HCT116 (cell line): ENCODE results near the gene CFAP97D2. TPM values are rescaled to one million over a fixed set of nuclear protein-coding genes. Genes with fewer than 3 reads are reported as not detected.

ENCODE experiments used
- ATAC-seq: fragments of 200-7000 bp; cut with Tn5 transposase; 2 replicates; pipeline ENCODE4 v1.9.1; 2020; ENCODE audit warnings: mild to moderate bottlenecking, moderate library complexity
- BruUV-seq: library from RNA; stranded (reverse); fragments of 400-500 nt; replicated peaks from 2 replicates; lab custom pipeline; 2021; lab: Mats Ljungman, UMichigan
- CTCF ChIA-PET: fragments of 300-600 bp; sonication (Branson Sonifier 250); formaldehyde crosslinking; loops from one replicate; lab custom pipeline; 2021; ENCODE audit warnings: antibody characterized with exemption; lab: Charles Lee
- POLR2A ChIA-PET: fragments of 300-600, 350-600 bp; sonication (Branson Sonifier 250); formaldehyde crosslinking; loops from one replicate; lab custom pipeline; 2021; ENCODE audit warnings: antibody characterized with exemption; lab: Charles Lee
- RAD21 ChIA-PET, 2 experiments: fragments of 300-600 bp; sonication (Branson Sonifier 250); formaldehyde crosslinking; loops; one replicate each; lab custom pipeline; 2023; ENCODE audit warnings: low total read pairs in 2 of 2; ENCODE audit not compliant: uncharacterized antibody in 2 of 2, unreplicated experiment in 2 of 2, low non-redundant PET in 1 of 2; lab: Charles Lee
- DNase-seq: peaks from one replicate; pipeline ENCODE4 v3.0.0-alpha.2; 2010; ENCODE audit warnings: low read depth, low spot score
- H2AFZ ChIP-seq: fragments of 200-600 bp; shearing (Covaris generic), sonication (generic); 2 replicates; pipeline ENCODE4 v1.6.1; 2017; ENCODE audit warnings: low read depth, mixed run types, mixed read lengths, antibody characterized with exemption, low read length; ENCODE audit not compliant: poor library complexity, severe bottlenecking
- H3K27ac ChIP-seq: 2 replicates; pipeline ENCODE4 v1.5.1; 2012; ENCODE audit warnings: low read depth, low read length
- H3K27me3 ChIP-seq: fragments of 200-600 bp; sonication (generic); 2 replicates; pipeline ENCODE4 v1.6.1; 2016; ENCODE audit warnings: mixed run types, low read length, mixed read lengths; ENCODE audit not compliant: insufficient read depth
- H3K36me3 ChIP-seq, 2 experiments: fragments of 200-500 bp in 1 of 2; fragments of 200-600 bp in 1 of 2; sonication (Bioruptor generic) in 1 of 2; sonication (generic) in 1 of 2; 2 replicates each; pipeline versions ENCODE4 v1.5.1 to v1.6.1; 2014 to 2016; ENCODE audit warnings: low read length in 2 of 2, inconsistent platforms in 1 of 2, mixed read lengths in 1 of 2, mixed run types in 1 of 2; ENCODE audit not compliant: insufficient read depth in 2 of 2, control insufficient read depth in 1 of 2
- H3K4me1 ChIP-seq, 2 experiments: fragments of 200-600 bp in 1 of 2; sonication (generic) in 1 of 2; 2 replicates each; pipeline versions ENCODE4 v1.5.1 to v1.6.1; 2012 to 2017; ENCODE audit warnings: low read length in 2 of 2, inconsistent platforms in 1 of 2, mild to moderate bottlenecking in 1 of 2, mixed read lengths in 1 of 2, mixed run types in 1 of 2, moderate library complexity in 1 of 2; ENCODE audit not compliant: insufficient read depth in 2 of 2, control insufficient read depth in 1 of 2
- H3K4me2 ChIP-seq: fragments of 200-600 bp; sonication (generic); 2 replicates; pipeline ENCODE4 v1.6.1; 2017; ENCODE audit warnings: mixed run types, low read length, mixed read lengths
- H3K4me3 ChIP-seq, 2 experiments: fragments of 200-600 bp in 1 of 2; sonication (generic) in 1 of 2; replicated peaks in 1 of 2; 2 replicates each; pipeline ENCODE4 v1.5.1; 2011 to 2016; ENCODE audit warnings: low read length in 2 of 2, control low read depth in 1 of 2, low read depth in 1 of 2, mild to moderate bottlenecking in 1 of 2, mixed read lengths in 1 of 2, mixed run types in 1 of 2
- H3K79me2 ChIP-seq: fragments of 200-600 bp; sonication (generic); 2 replicates; pipeline ENCODE4 v1.6.1; 2017; ENCODE audit warnings: mild to moderate bottlenecking, mixed run types, low read length, moderate library complexity, mixed read lengths; ENCODE audit not compliant: insufficient read depth
- H3K9ac ChIP-seq: fragments of 200-600 bp; sonication (generic); 2 replicates; pipeline ENCODE4 v1.6.1; 2016; ENCODE audit warnings: low read length, mixed read lengths
- H3K9me2 ChIP-seq: fragments of 200-600 bp; sonication (generic), shearing (Covaris generic); 2 replicates; pipeline ENCODE4 v1.6.1; 2017; ENCODE audit warnings: mixed run types, mild to moderate bottlenecking, moderate library complexity; ENCODE audit not compliant: insufficient read depth
- H3K9me3 ChIP-seq, 2 experiments: fragments of 200-500 bp in 1 of 2; fragments of 200-600 bp in 1 of 2; sonication (Bioruptor generic) in 1 of 2; sonication (generic) in 1 of 2; 2 replicates each; pipeline ENCODE4 v1.6.1; 2014 to 2017; ENCODE audit warnings: low read length in 2 of 2, mixed read lengths in 2 of 2, inconsistent platforms in 1 of 2, low read depth in 1 of 2, mild to moderate bottlenecking in 1 of 2, mixed run types in 1 of 2, moderate library complexity in 1 of 2; ENCODE audit not compliant: control insufficient read depth in 1 of 2, insufficient read depth in 1 of 2
- H4K20me1 ChIP-seq: fragments of 200-600 bp; sonication (generic), shearing (Covaris generic); 2 replicates; pipeline ENCODE4 v1.6.1; 2017; ENCODE audit warnings: mixed run types, mild to moderate bottlenecking, moderate library complexity; ENCODE audit not compliant: insufficient read depth
- ATF3 ChIP-seq: IDR thresholded peaks from 2 replicates; pipeline ENCODE4 v1.6.1; 2012
- CEBPB ChIP-seq: IDR thresholded peaks from 2 replicates; pipeline ENCODE4 v1.6.1; 2012; ENCODE audit warnings: low read depth
- ELF1 ChIP-seq: IDR thresholded peaks from 2 replicates; pipeline ENCODE4 v1.6.1; 2012; ENCODE audit warnings: low read depth, borderline replicate concordance
- EZH2 ChIP-seq: fragments of 200-600 bp; sonication (generic); IDR thresholded peaks from 2 replicates; pipeline ENCODE4 v1.6.1; 2017; ENCODE audit warnings: antibody characterized with exemption, mixed run types
- EZH2phosphoT487 ChIP-seq: fragments of 200-600 bp; IDR thresholded peaks from 2 replicates; pipeline ENCODE4 v1.6.1; 2018; ENCODE audit warnings: antibody characterized with exemption, borderline replicate concordance
- FOSL1 ChIP-seq: IDR thresholded peaks from 2 replicates; pipeline ENCODE4 v1.6.1; 2012; ENCODE audit warnings: low read depth
- JUND ChIP-seq: IDR thresholded peaks from 2 replicates; pipeline ENCODE4 v1.6.1; 2012
- MAX ChIP-seq: IDR thresholded peaks from 2 replicates; pipeline ENCODE4 v1.6.1; 2012
- POLR2A ChIP-seq: IDR thresholded peaks from 2 replicates; pipeline ENCODE4 v1.7.0; 2011; ENCODE audit warnings: borderline replicate concordance; ENCODE audit not compliant: insufficient read depth, insufficient read length; ENCODE audit errors: extremely low read depth
- RAD21 ChIP-seq: IDR thresholded peaks from 2 replicates; pipeline ENCODE4 v1.6.1; 2012; ENCODE audit warnings: low read depth, mild to moderate bottlenecking
- REST ChIP-seq: IDR thresholded peaks from 2 replicates; pipeline ENCODE4 v1.6.1; 2012; ENCODE audit warnings: low read depth
- SIN3A ChIP-seq: IDR thresholded peaks from 2 replicates; pipeline ENCODE4 v1.6.1; 2012; ENCODE audit warnings: low read depth
- SP1 ChIP-seq: IDR thresholded peaks from 2 replicates; pipeline ENCODE4 v1.6.1; 2012; ENCODE audit warnings: low read depth
- SRF ChIP-seq: IDR thresholded peaks from 2 replicates; pipeline ENCODE4 v1.6.1; 2012; ENCODE audit warnings: low read depth
- TCF7L2 ChIP-seq: IDR thresholded peaks from 2 replicates; pipeline ENCODE4 v1.7.0; 2011; ENCODE audit warnings: borderline replicate concordance, inconsistent platforms; ENCODE audit not compliant: insufficient read depth, insufficient read length; ENCODE audit errors: extremely low read depth
- YY1 ChIP-seq: IDR thresholded peaks from 2 replicates; pipeline ENCODE4 v1.6.1; 2011; ENCODE audit warnings: low read length, low read depth, moderate library complexity, mild to moderate bottlenecking; ENCODE audit not compliant: insufficient replicate concordance; ENCODE audit errors: extremely low read depth
- ZBTB33 ChIP-seq: IDR thresholded peaks from 2 replicates; pipeline ENCODE4 v1.6.1; 2011; ENCODE audit warnings: mild to moderate bottlenecking, low read length, moderate library complexity; ENCODE audit not compliant: insufficient replicate concordance; ENCODE audit errors: extremely low read depth
- ZFX ChIP-seq: fragments of 450-650 bp; IDR thresholded peaks from 2 replicates; pipeline ENCODE4 v1.6.1; 2017
- ZNF274 ChIP-seq: fragments of 200-500 bp; sonication (Bioruptor generic); IDR thresholded peaks from 2 replicates; pipeline ENCODE4 v1.6.1; 2014; ENCODE audit warnings: mild to moderate bottlenecking, low read depth, low read length, inconsistent platforms
- intact Hi-C: fragments of 100-400 bp; cut with micrococcal nuclease; formaldehyde crosslinking; loops from 2 replicates; pipeline ENCODE4 v1.10.0; 2022
- total RNA-seq: library from RNA; stranded (reverse); gene quantifications from one replicate; pipeline ENCODE4 v1.2.1, GENCODE V29; 2021; ENCODE audit not compliant: unreplicated experiment

The CFAP97D2 gene
- total RNA-seq, 1 experiment from 2014 or later, result not detected

GRCh38 chr13:114260814-114261213 is 81.8 kb downstream of the CFAP97D2 start:
- no TSS peak for BruUV-seq
- ATAC-seq, result no peak
- Histone ChIP-seq H3K4me3 (no peak overlapping the region), H3K4me1 (no peaks in the 10 kb centered on the region), H3K4me2 (no peak overlapping the region), H3K9me2 (no peaks in the 10 kb centered on the region), H3K36me3 (peaks cover 49 to 75% of the 10 kb centered on the region in 2 experiments), H3K27ac (no peak overlapping the region)
- CTCF ChIA-PET, result no interaction called here
- TF ChIP-seq CEBPB, result no peak
- no peak for TF ChIP-seq MAX
- TF ChIP-seq SIN3A, result no peak
- TF ChIP-seq EZH2, result no peak
- no peak for TF ChIP-seq FOSL1
- no peak for TF ChIP-seq JUND
- TF ChIP-seq POLR2A, result no peak
- TF ChIP-seq EZH2phosphoT487, result no peak
- TF ChIP-seq RAD21, result no peak
- TF ChIP-seq ATF3, result no peak
- TF ChIP-seq ZFX, result no peak
- TF ChIP-seq ZBTB33, result no peak
- no peak for TF ChIP-seq ZNF274
- no peak for TF ChIP-seq TCF7L2
- no peak for TF ChIP-seq YY1
- TF ChIP-seq REST, result no peak
- TF ChIP-seq SP1, result no peak
- TF ChIP-seq SRF, result no peak
- TF ChIP-seq ELF1, result no peak
- TF ChIP-seq, all 23 proteins: peak for 0
- intact Hi-C loops, result no loop called here
- Histone ChIP-seq H3K9me3 (no peaks in the 10 kb centered on the region), H3K9ac (no peak overlapping the region), H2AFZ (no peak overlapping the region), H3K79me2 (no peaks in the 10 kb centered on the region), H4K20me1 (no peaks in the 10 kb centered on the region), H3K27me3 (no peaks in the 10 kb centered on the region)
- RAD21 ChIA-PET, result no interaction called here
- DNase-seq, result no peak
- POLR2A ChIA-PET, result no interaction called here
